IPS-18c (cell line): ENCODE data around the gene ZNF254.

Source experiments
- H3K4me3 ChIP-seq: 2 replicates; pipeline ENCODE4 v1.7.0; 2013; ENCODE audit warnings: low read depth, mild to moderate bottlenecking, low read length, moderate library complexity; ENCODE audit not compliant: insufficient read depth
- H3K9me3 ChIP-seq: one replicate; pipeline ENCODE4 v1.6.1; 2013; ENCODE audit warnings: mild to moderate bottlenecking, low read length, moderate library complexity; ENCODE audit not compliant: control insufficient read depth, insufficient read depth

The ZNF254 gene

DNA sequence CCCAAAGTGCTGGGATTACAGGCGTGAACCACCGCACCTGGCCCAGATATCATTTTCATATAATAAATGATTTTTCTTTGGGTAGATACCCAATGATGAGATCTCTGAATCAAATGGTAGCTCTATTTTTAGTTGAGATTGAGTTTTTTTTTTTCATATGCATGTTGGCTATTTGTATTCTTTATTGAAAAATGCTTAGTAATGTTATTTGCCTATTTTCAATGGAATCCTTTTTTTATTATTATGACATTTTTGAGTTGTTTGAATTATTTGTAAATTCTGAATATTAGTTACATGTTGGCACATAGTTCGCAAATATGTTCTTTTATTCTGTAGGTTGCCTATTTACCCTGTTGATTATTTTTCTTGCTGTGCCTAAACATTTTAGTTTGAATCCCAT, 55.8 kb downstream of the ZNF254 start:
- H3K4me3 ChIP-seq: no peak overlapping the region
- H3K9me3 ChIP-seq: peaks cover 5% of the 10 kb centered on the region

DNA sequence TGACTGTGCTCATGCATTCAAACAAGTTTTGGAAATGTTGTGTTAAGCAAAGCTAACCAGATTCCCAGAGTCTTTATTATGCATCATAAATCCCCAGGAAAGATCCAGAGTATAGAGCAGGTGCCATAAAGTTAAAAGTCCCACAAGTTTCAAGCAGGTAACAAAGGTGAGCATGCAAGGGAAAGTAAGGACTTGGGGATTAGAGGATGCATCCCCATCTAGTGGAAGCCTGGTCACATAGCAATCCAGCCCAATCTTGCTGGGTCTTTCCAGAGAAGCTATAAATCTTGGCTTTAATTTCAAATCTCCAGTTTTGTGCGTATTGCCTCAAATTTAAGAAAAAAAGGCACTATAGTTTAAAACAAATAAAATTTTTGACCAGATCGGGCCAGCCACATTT, 72.7 kb downstream of the ZNF254 start:
- peaks cover 8% of the 10 kb centered on the region for H3K9me3 ChIP-seq
- no peak overlapping the region for H3K4me3 ChIP-seq

DNA sequence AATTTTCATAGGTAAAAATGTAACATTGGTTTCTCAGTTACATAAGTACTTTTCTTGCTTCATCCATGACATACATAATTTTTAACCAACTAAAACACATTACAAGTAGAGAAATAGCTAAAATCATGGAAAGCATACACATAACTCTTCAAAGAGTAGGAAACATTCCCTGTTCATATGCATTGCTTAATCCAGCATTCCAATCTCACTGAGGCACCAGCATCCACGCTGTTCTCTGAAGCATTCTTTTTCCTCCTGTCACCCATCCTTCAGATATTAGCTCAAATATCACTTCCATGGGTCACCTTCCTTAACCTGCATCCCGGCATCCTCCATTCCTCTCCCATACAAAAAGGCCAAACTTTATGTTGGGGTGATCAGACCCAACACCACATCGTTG, 79.1 kb downstream of the ZNF254 start:
- Histone ChIP-seq H3K9me3 (peaks cover 9% of the 10 kb centered on the region), H3K4me3 (no peak overlapping the region)

DNA sequence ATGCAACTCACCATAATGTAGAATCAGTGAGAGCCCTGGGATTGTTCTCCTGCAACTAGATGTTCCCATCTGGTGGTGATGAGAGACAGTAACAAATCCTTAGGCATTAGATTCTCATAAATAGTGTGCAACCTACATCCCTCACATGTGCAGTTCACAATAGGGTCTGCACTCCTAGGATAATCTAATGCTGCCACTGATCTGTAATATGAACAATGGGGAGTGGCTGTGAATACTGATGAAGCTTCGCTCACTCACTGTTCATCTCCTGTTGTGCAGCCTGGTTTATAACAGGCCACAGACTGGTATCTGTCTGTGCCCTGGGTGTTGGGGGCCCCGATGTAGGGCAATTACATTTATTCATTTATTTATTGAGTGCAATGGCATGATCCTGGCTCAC, 86.9 kb downstream of the ZNF254 start:
- Histone ChIP-seq H3K4me3 (no peak overlapping the region), H3K9me3 (peaks cover 20% of the 10 kb centered on the region)

DNA sequence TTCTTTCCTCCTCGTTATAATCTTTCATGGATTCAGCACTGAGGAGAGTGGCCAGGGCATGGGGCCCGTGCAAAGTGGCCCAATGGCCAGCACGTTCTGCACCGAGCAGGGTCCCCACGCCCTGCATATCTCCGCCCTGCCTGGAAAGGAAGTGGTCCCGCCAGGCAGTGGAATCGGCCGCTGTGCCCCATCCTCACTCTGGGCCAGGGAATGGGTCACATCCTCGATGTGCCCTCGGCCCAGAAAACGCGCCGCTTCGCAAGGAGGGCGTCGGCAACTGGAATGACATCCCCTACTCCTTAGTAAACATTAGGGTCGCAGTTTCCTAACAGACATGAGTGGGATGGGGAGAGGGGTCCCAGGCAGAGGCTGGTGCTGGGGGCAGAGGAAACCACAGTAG, 90.7 kb downstream of the ZNF254 start:
- H3K9me3 ChIP-seq: peaks cover 28% of the 10 kb centered on the region

DNA sequence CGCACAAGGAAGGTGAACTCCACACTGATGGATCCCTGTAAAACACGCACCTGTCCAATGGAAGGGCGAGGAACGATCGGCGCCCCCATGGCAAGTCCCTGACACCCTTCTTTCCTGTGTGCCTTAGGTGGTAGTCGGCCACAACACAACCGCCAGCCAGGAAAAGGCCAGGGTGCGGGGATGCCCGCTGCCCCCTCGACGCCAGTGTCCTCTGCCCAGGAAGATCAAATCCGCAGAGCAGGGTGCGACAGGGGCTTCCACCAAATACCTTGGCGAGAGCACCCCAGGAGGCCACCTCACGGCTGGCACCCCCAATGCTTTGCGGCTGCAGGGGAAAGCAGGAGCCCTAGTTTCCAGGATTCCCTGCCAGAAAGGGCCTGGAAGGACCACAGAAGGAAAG, 91.2 kb downstream of the ZNF254 start:
- Histone ChIP-seq H3K4me3 (peak overlapping the region; percentile 15; the same call in 1 of the 2 replicates), H3K9me3 (peaks cover 28% of the 10 kb centered on the region)

More for the DNA sequence above, 90.7 kb downstream of the ZNF254 start:
- peak overlapping the region; percentile 24; the same call in 1 of the 2 replicates for H3K4me3 ChIP-seq
